ENCODE results near the gene TUT1. TPM values are rescaled to one million over a fixed set of nuclear protein-coding genes. Genes with fewer than 3 reads are reported as not detected.

The TUT1 gene
- total RNA-seq, 3 donors from 2014 or later (not counting 1 experiment from before 2014, with no cell fraction given), result 20.0 to 28.9 (median 26.2) TPM

- Mint-ChIP-seq H3K9me3 (no peaks in the 10 kb centered on the region), H3K27ac (peak overlapping the region; percentile 93 to 96), H3K4me3 (peak overlapping the region; percentile 97), H3K36me3 (no peaks in the 10 kb centered on the region), H3K27me3 (ENCODE audit: low read depth in 2 of 2) (no peaks in the 10 kb centered on the region), H3K4me1 (peaks cover 48 to 54% of the 10 kb centered on the region in 2 donors)
- intact Hi-C loops (cut with micrococcal nuclease), result no loop called here
- DNase-seq (peak in 1 of 2 donors; percentile 53), ATAC-seq (peak in 1 of 3 donors; percentile 7)
- Histone ChIP-seq H3K9me3 (ENCODE audit: control insufficient read depth, insufficient read depth, low read length) (no peaks in the 10 kb centered on the region), H3K27ac (ENCODE audit: low read length) (peak overlapping the region; percentile 48), H3K27me3 (ENCODE audit: control insufficient read depth, insufficient read depth, low read length) (no peaks in the 10 kb centered on the region), H3K4me3 (ENCODE audit: low read length) (peak overlapping the region; percentile 79), H3K4me1 (ENCODE audit: control insufficient read depth, insufficient read depth, low read length) (peaks cover 43% of the 10 kb centered on the region), H3K36me3 (ENCODE audit: control insufficient read depth, insufficient read depth, low read length) (peaks cover 35% of the 10 kb centered on the region)
- no peak for TF ChIP-seq CTCF (IDR thresholded peaks at IDR 0.05)
- WGBS (ENCODE audit: insufficient coverage), result 50% methylated on average over 96 of the region's 96 CpGs
Observed at GRCh38 chr11:62602141-62603071, 11.1 kb upstream of the TUT1 start.

DNA sequence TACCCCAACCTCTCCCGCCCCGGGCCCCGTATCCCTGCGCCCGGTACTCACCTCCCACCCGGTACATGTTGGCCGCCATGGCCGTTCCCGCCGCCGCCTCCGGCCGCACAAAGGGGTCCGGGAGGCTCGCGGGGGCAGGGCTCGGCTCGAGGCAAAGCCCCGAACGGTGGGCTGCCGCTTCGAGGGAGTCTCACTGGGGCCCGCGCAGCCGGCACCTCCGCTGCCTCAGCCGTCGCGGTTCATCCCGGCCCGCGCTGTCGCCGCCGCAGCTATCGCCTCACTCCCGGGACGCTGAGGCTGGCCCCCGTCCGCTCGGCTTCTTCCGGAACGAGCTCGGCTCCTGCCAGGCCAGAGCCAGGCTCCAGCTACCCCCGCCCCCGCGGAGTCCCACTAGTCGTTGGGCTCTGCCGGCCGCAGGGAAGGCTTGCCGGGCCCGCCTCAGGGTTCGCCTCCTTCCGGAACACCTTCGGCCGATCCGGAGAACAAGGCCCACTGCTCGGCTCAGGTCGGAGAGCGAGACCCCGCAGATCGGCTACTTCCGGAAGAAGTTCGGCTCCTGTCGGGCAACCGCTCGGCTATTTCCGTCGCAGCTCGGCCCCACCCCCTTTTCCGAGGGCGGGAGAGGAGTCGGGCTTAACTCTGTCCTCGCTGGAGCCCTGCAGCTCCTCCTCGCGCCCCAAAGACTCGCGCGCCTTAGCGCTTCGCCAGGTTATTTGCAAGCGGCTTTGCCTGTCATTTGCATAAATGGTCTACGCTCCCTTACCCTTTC, 10.2 kb upstream of the TUT1 start, which contains the start of gene MTA2:
TSS of gene MTA2 (minus strand) at position 494 of the 769 bp plus-strand sequence. CDS start at position 79, 415 bp downstream.
- DNase-seq, result peak; percentile 99 to 100
- H3K36me3 Mint-ChIP-seq, result no peaks in the 10 kb centered on the region
- peak within 1 kb of the TSS; percentile 97 for H3K4me3 Mint-ChIP-seq
- Histone ChIP-seq H3K27ac (ENCODE audit: low read length) (peak within 1 kb of the TSS; percentile 83), H3K27me3 (ENCODE audit: control insufficient read depth, insufficient read depth, low read length) (no peaks in the 10 kb centered on the region), H3K9me3 (ENCODE audit: control insufficient read depth, insufficient read depth, low read length) (no peaks in the 10 kb centered on the region), H3K36me3 (ENCODE audit: control insufficient read depth, insufficient read depth, low read length) (peaks cover 36% of the 10 kb centered on the region), H3K4me1 (ENCODE audit: control insufficient read depth, insufficient read depth, low read length) (peaks cover 43% of the 10 kb centered on the region), H3K4me3 (ENCODE audit: low read length) (peak within 1 kb of the TSS; percentile 79)
- TF ChIP-seq CTCF (IDR thresholded peaks at IDR 0.05), result no peak
- intact Hi-C loops (cut with micrococcal nuclease), result no loop called here
- peaks cover 48 to 59% of the 10 kb centered on the region in 2 donors for H3K4me1 Mint-ChIP-seq
- H3K9me3 Mint-ChIP-seq, result no peaks in the 10 kb centered on the region
- ATAC-seq, result peak; percentile 77 to 90 (median 78)
- H3K27ac Mint-ChIP-seq, result peak within 1 kb of the TSS; percentile 93 to 96
- H3K27me3 Mint-ChIP-seq (ENCODE audit: low read depth in 2 of 2), result no peaks in the 10 kb centered on the region
- WGBS (ENCODE audit: insufficient coverage), result under 1% methylated on average over 83 of the region's 83 CpGs

DNA sequence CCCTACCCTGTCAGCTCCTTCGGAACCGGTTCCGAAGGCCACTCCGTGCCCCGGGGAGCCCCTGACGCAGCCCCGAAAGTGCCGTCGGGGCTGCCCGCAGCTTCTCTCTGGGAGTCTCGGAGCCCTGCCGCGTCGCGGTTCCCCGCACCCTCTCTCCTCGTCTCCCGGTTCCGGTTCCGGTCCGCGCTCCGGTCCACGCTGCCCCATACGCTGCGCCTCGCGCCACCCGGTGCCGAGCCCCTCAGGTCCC, 9.7 kb upstream of the TUT1 start:
- peaks cover 38% of the 10 kb centered on the region for H3K36me3 ChIP-seq (ENCODE audit: control insufficient read depth, insufficient read depth, low read length)
- peaks cover 48 to 59% of the 10 kb centered on the region in 2 donors for H3K4me1 Mint-ChIP-seq
- H3K27ac Mint-ChIP-seq, result peak overlapping the region; percentile 93 to 96
- H3K9me3 ChIP-seq (ENCODE audit: control insufficient read depth, insufficient read depth, low read length), result no peaks in the 10 kb centered on the region
- ATAC-seq (no peak), DNase-seq (peak in 1 of 2 donors; percentile 68)
- H3K27ac ChIP-seq (ENCODE audit: low read length), result peak overlapping the region; percentile 83
- intact Hi-C loops (cut with micrococcal nuclease), result no loop called here
- no peak for TF ChIP-seq CTCF (IDR thresholded peaks at IDR 0.05)
- WGBS (ENCODE audit: insufficient coverage), result 0% methylated on average over 30 of the region's 30 CpGs
- no peaks in the 10 kb centered on the region for H3K36me3 Mint-ChIP-seq
- H3K9me3 Mint-ChIP-seq, result no peaks in the 10 kb centered on the region
- H3K27me3 ChIP-seq (ENCODE audit: control insufficient read depth, insufficient read depth, low read length), result no peaks in the 10 kb centered on the region
- peaks cover 43% of the 10 kb centered on the region for H3K4me1 ChIP-seq (ENCODE audit: control insufficient read depth, insufficient read depth, low read length)
- H3K4me3 Mint-ChIP-seq, result peak overlapping the region; percentile 97
- peak overlapping the region; percentile 79 for H3K4me3 ChIP-seq (ENCODE audit: low read length)
- no peaks in the 10 kb centered on the region for H3K27me3 Mint-ChIP-seq (ENCODE audit: low read depth in 2 of 2)

All from natural killer cell (primary cell).